Sigmoid colon (tissue), 7 donors: Measurements from ENCODE around the gene CENPA. TPM values are rescaled to one million over a fixed set of nuclear protein-coding genes. Genes with fewer than 3 reads are reported as not detected.

Experiments
- DNase-seq: peaks from one replicate; pipeline ENCODE4 v3.0.0-alpha.2; 2019
- H3K27ac ChIP-seq, 4 donors: fragments of 200-600 bp; sonication (generic); one replicate each; pipeline ENCODE4 v1.5.1; 2016 to 2019; ENCODE audit warnings: mild to moderate bottlenecking in 1 of 4
- H3K27me3 ChIP-seq, 3 donors: fragments of 200-600 bp; sonication (generic); one replicate each; pipeline ENCODE4 v1.5.1; 2019; ENCODE audit warnings: mild to moderate bottlenecking in 1 of 3
- H3K36me3 ChIP-seq, 4 donors: fragments of 200-600 bp; sonication (generic); one replicate each; pipeline ENCODE4 v1.5.1; 2016 to 2019
- H3K4me1 ChIP-seq, 4 donors: fragments of 200-600 bp; sonication (generic); one replicate each; pipeline ENCODE4 v1.5.1; 2017 to 2019
- H3K4me3 ChIP-seq, 4 donors: fragments of 200-600 bp; sonication (generic); one replicate each; pipeline ENCODE4 v1.5.1; 2017 to 2019; ENCODE audit warnings: mild to moderate bottlenecking in 2 of 4, moderate library complexity in 1 of 4
- H3K9me3 ChIP-seq, 4 donors: fragments of 200-600 bp in 3 of 4; sonication (generic) in 3 of 4; one replicate each; pipeline versions ENCODE4 v1.5.1 to v1.6.1; 2013 to 2019
- EP300 ChIP-seq, 4 donors: sonication (generic); formaldehyde crosslinking; IDR thresholded peaks; one replicate each; pipeline ENCODE4 v1.6.1; 2017; ENCODE audit warnings: antibody characterized with exemption in 4 of 4
- POLR2A ChIP-seq, 2 donors: fragments of 450-650 bp; IDR thresholded peaks; one replicate each; pipeline ENCODE4 v1.6.1; 2016; ENCODE audit warnings: antibody characterized with exemption in 2 of 2, mild to moderate bottlenecking in 2 of 2, moderate library complexity in 2 of 2
- POLR2AphosphoS5 ChIP-seq, 4 donors: sonication (generic); formaldehyde crosslinking; IDR thresholded peaks; one replicate each; pipeline ENCODE4 v1.6.1; 2017; ENCODE audit warnings: antibody characterized with exemption in 4 of 4
- WGBS, 2 donors: extraction: QIAGEN DNeasy Blood & Tissue Kit; methylation state at CpG; one replicate each; pipeline ENCODE4 v1.1.7; 2013; 5-methylcytosine and 5-hydroxymethylcytosine counted together
- intact Hi-C: fragments of 100-400 bp; cut with DNase I; formaldehyde crosslinking; loops from one replicate; pipeline ENCODE4 v1.15.1; 2023
- polyA plus RNA-seq, 3 donors: library from polyadenylated mRNA; stranded (reverse); fragments of 200-250 nt; gene quantifications; one replicate each; pipeline ENCODE4 v1.2.3, GENCODE V29; 2013
- total RNA-seq, 4 donors: library from RNA; depleted of rRNA; stranded (reverse); fragments of >200 nt; gene quantifications; one replicate each; pipeline ENCODE4 v1.1.0, GENCODE V29; 2016
- TF ChIP-seq, protein P1 (sequence below), 4 experiments: fragments of 450-650 bp in 3 of 4; fragments of 200-600 bp in 1 of 4; IDR thresholded peaks; one replicate each; pipeline ENCODE4 v1.5.1; 2016 to 2019; ENCODE audit warnings: antibody characterized with exemption in 4 of 4, mild to moderate bottlenecking in 3 of 4, moderate library complexity in 2 of 4
- donor health status: healthy with polysubstance abuse.
- donor health status: Bipolar disorder and iron deficiency.
- donor health status: healthy.

Gene CENPA
- total and polyA plus RNA-seq, 7 donors, result 1.2 to 11.6 (median 3.2) TPM; not detected in 4

DNA sequence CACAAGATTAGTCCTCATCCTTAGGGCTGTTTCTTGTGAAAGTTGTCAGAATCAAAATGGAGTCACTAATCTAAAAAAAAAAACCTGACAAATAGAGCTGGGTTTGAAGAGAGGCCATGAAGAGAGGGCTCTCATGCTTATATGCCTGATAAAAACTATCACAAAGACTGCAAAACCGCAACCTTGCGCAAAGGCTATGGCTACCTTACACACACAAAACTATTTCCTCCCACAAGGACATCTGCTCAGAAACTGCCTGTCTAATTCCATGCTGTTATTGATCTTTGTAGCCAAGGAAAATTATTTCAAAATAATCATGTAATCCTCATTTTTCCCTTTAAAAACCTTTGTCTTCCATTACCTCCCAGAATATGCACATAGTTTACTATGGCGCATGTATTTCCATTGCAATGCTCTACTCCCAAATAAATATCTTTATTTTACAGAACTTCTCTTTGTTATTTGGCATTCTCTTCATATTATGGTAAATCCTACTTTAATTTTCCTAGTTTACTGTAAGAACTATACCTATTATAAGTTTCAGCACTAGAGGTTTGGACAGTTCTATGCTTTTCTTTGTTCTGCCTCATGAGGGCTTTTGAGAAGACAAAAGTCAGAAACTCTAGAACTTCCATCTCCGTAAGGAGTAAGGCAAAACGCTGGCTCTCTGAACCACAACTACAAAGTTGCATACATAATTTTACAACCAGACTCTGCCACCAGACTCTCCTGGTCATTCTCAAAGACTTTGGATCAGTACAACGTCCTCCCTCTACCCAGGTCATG, 52.5 kb downstream of the CENPA start:
- TF ChIP-seq POLR2AphosphoS5 (IDR thresholded peaks at IDR 0.05) (no peak), EP300 (IDR thresholded peaks at IDR 0.05) (no peak), POLR2A (IDR thresholded peaks at IDR 0.05) (no peak)
- TF ChIP-seq, protein P1, sequence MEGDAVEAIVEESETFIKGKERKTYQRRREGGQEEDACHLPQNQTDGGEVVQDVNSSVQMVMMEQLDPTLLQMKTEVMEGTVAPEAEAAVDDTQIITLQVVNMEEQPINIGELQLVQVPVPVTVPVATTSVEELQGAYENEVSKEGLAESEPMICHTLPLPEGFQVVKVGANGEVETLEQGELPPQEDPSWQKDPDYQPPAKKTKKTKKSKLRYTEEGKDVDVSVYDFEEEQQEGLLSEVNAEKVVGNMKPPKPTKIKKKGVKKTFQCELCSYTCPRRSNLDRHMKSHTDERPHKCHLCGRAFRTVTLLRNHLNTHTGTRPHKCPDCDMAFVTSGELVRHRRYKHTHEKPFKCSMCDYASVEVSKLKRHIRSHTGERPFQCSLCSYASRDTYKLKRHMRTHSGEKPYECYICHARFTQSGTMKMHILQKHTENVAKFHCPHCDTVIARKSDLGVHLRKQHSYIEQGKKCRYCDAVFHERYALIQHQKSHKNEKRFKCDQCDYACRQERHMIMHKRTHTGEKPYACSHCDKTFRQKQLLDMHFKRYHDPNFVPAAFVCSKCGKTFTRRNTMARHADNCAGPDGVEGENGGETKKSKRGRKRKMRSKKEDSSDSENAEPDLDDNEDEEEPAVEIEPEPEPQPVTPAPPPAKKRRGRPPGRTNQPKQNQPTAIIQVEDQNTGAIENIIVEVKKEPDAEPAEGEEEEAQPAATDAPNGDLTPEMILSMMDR (IDR thresholded peaks at IDR 0.05), result no peak
- DNase-seq, result no peak
- peaks cover 0 to 31% (median 3%) of the 10 kb centered on the region in 3 donors for H3K27me3 ChIP-seq
- no peak overlapping the region for H3K4me3 ChIP-seq
- H3K4me1 ChIP-seq, result no peaks in the 10 kb centered on the region
- WGBS, 2 donors, result 49 to 54% methylated on average over 6 of the region's 6 CpGs
- no peaks in the 10 kb centered on the region for H3K9me3 ChIP-seq
- intact Hi-C loops, result no loop called here
- H3K27ac ChIP-seq, result no peak overlapping the region
- H3K36me3 ChIP-seq, result no peaks in the 10 kb centered on the region

DNA sequence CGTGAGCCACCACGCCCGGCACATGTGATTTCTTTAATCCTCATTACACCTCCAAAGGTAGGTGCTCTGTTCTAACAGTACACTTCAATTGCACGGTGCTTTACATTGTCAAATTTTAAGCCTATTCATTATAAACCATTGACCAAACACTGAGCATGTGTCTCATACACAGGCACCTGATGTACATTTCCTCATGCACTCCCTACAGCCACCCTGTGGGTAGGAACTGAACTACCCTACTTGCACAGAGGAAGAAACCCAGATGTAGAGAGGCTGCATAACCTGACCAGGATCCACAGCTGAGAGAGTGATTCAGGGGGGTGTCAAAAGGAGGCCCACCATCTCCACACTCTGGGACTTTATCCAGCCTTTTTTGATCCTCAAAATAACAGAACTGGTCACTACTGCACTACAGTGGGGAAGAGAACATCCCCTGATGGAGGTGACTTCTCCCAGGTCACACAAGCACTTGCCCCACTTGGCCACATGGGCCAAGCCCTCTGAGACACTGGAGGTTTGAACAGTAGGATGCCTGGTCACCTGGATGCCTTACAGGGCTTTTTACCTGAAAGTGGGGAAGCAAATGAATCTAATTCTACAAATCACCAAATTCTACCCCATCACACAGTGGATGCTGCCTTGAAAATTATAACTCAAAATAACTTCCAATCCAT, 55.2 kb downstream of the CENPA start:
- no peaks in the 10 kb centered on the region for H3K9me3 ChIP-seq
- no peak for DNase-seq
- TF ChIP-seq POLR2A (IDR thresholded peaks at IDR 0.05) (no peak), POLR2AphosphoS5 (IDR thresholded peaks at IDR 0.05) (no peak), EP300 (IDR thresholded peaks at IDR 0.05) (no peak)
- TF ChIP-seq, protein P1 (IDR thresholded peaks at IDR 0.05), result no peak
- intact Hi-C loops, result no loop called here
- no peak overlapping the region for H3K4me3 ChIP-seq
- peaks cover 0 to under 1% (median under 1%) of the 10 kb centered on the region in 4 donors for H3K4me1 ChIP-seq
- 45 to 84% methylated on average over 4 of the region's 4 CpGs for WGBS, 2 donors
- H3K27ac ChIP-seq, result no peak overlapping the region
- no peaks in the 10 kb centered on the region for H3K36me3 ChIP-seq
- H3K27me3 ChIP-seq, result peaks cover 0 to 59% (median 31%) of the 10 kb centered on the region in 3 donors

DNA sequence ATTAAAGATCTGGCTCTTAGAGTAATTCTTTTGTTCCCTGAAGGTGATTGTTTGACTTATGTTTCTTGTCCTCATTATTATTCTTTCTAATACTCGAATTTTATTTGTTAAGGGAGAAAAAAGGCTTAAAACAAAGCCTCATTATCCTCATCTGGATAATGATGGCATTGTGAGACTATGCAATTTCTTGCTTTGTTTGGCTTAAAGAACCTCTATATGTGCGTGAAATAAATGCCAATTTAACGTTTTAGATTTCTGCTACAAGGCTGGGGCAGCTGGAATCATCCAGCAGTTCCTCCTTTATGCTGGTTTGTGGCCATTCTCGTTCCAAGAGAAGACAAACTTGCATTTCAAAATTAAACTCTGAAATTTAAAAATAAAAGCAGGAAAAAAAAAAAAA, 57.2 kb downstream of the CENPA start:
- H3K4me3 ChIP-seq, result no peak overlapping the region
- H3K27me3 ChIP-seq, result peaks cover 16 to 72% (median 50%) of the 10 kb centered on the region in 3 donors
- no peak overlapping the region for H3K27ac ChIP-seq
- H3K36me3 ChIP-seq, result no peaks in the 10 kb centered on the region
- TF ChIP-seq, protein P1 (IDR thresholded peaks at IDR 0.05), result no peak
- no peaks in the 10 kb centered on the region for H3K9me3 ChIP-seq
- peaks cover 0 to 20% (median 18%) of the 10 kb centered on the region in 4 donors for H3K4me1 ChIP-seq
- intact Hi-C loops, result no loop called here
- DNase-seq, result no peak
- 41 to 55% methylated on average over 4 of the region's 4 CpGs for WGBS, 2 donors

Other genes with a start within 250 kb of the CENPA start
- not detected for gene CIB4, start 144.7 kb upstream of the CENPA start, total RNA-seq
- not detected for gene CIB4, start 144.7 kb upstream of the CENPA start, polyA plus RNA-seq
- gene KCNK3, start 93.3 kb upstream of the CENPA start, total RNA-seq, result 10 to 100 TPM in 1 of 4 donors, 1 to 10 TPM in 3; 2.9 to 12.2 (median 6.1) TPM
- 1 to 10 TPM in 1 of 3 donors, under 1 TPM in 2; under 0.01 to 2.3 (median 0.23) TPM for gene KCNK3, start 93.3 kb upstream of the CENPA start, polyA plus RNA-seq
- gene SLC35F6, start 21.8 kb upstream of the CENPA start, total RNA-seq, result 10 to 100 TPM; 19.6 to 27.4 (median 25.8) TPM
- gene SLC35F6, start 21.8 kb upstream of the CENPA start, polyA plus RNA-seq, result 10 to 100 TPM in 1 of 3 donors, 1 to 10 TPM in 2; 4.2 to 23.1 (median 7.4) TPM
- 1 to 10 TPM in 2 of 4 donors, under 1 TPM in 2; 0.16 to 1.9 (median 1.0) TPM for gene DPYSL5, start 62.1 kb downstream of the CENPA start, total RNA-seq
- gene DPYSL5, start 62.1 kb downstream of the CENPA start, polyA plus RNA-seq, result under 1 TPM in 1 of 3 donors, not detected in 2; 0.74 TPM
- gene MAPRE3, start 184.6 kb downstream of the CENPA start, total RNA-seq, result 10 to 100 TPM in 1 of 4 donors, 1 to 10 TPM in 3; 5.1 to 27.4 (median 8.9) TPM
- 10 to 100 TPM; 15.6 to 73.3 (median 32.1) TPM for gene MAPRE3, start 184.6 kb downstream of the CENPA start, polyA plus RNA-seq
- gene TMEM214, start 246.9 kb downstream of the CENPA start, total RNA-seq, result 10 to 100 TPM; 26.4 to 39.4 (median 35.0) TPM
- 10 to 100 TPM; 16.0 to 65.7 (median 16.2) TPM for gene TMEM214, start 246.9 kb downstream of the CENPA start, polyA plus RNA-seq